ENCODE measurements around the gene NOTCH4. TPM values are rescaled to one million over a fixed set of nuclear protein-coding genes. Genes with fewer than 3 reads are reported as not detected.

Gene NOTCH4
- total RNA-seq, 3 donors from 2014 or later = 20.8 to 47.9 (median 23.8) TPM

DNA sequence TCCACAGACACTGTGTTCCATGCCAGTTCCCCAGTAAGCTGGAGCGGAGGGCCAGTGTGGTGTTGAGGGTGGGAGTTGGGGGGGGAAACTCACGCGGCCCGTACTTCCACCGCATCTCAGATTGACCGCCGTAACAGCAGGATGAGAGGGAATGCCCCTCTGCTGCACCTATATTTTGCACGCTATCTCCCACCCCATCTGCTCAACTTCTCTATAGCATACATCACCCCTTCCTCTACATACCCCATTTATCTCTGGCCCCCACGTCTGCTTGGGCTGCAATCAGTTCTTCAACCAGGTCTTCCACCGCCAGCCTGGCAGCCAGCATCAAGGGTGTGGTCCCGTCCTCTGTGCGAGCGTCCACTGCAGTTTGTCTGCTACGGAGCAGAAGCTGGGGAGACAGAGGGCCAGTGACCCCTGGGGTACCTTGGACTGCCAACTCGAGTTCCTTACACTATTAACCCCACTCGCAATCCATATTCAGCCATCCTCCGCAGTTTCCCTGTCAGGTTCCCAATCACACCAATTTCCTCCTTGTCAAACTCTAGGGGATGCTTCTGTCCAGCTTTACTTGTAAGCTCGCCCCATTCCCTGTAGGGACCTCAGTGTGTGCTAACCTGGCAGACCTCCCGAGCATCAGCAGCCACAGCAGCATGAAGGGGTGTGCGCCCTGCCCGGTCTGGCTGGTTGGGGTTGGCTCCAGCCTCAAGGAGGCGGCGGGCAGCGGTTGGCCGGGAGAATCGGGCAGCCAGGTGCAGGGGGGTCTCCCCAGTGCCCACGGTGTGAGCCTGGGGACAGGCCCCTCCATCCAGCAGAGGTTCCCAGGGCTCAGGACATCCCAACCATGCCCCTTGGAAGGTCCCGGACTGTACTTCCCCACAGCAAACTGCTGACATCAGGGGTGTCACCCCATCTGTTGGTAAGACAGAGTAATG lies 26.9 kb downstream of the NOTCH4 start:
- intact Hi-C loops (cut with DNase I; ENCODE audit: low total_unique reads) = no loop called here
- Histone ChIP-seq H3K27me3 (no peaks in the 10 kb centered on the region), H3K4me1 (peaks cover 3 to 6% of the 10 kb centered on the region in 2 donors), H3K9me3 (no peaks in the 10 kb centered on the region), H3K36me3 (no peaks in the 10 kb centered on the region), H3K27ac (peak overlapping the region; percentile 100), H3K4me3 (peak overlapping the region; percentile 73 to 92 (median 87))
- DNase-seq (ENCODE audit: low spot score in 2 of 2) = peak in 1 of 2 donors; percentile 56
- TF ChIP-seq, protein P1, sequence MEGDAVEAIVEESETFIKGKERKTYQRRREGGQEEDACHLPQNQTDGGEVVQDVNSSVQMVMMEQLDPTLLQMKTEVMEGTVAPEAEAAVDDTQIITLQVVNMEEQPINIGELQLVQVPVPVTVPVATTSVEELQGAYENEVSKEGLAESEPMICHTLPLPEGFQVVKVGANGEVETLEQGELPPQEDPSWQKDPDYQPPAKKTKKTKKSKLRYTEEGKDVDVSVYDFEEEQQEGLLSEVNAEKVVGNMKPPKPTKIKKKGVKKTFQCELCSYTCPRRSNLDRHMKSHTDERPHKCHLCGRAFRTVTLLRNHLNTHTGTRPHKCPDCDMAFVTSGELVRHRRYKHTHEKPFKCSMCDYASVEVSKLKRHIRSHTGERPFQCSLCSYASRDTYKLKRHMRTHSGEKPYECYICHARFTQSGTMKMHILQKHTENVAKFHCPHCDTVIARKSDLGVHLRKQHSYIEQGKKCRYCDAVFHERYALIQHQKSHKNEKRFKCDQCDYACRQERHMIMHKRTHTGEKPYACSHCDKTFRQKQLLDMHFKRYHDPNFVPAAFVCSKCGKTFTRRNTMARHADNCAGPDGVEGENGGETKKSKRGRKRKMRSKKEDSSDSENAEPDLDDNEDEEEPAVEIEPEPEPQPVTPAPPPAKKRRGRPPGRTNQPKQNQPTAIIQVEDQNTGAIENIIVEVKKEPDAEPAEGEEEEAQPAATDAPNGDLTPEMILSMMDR (IDR thresholded peaks at IDR 0.05) = peak in 1 of 3 donors; percentile 6
- no peak for TF ChIP-seq POLR2A (IDR thresholded peaks at IDR 0.05)

DNA sequence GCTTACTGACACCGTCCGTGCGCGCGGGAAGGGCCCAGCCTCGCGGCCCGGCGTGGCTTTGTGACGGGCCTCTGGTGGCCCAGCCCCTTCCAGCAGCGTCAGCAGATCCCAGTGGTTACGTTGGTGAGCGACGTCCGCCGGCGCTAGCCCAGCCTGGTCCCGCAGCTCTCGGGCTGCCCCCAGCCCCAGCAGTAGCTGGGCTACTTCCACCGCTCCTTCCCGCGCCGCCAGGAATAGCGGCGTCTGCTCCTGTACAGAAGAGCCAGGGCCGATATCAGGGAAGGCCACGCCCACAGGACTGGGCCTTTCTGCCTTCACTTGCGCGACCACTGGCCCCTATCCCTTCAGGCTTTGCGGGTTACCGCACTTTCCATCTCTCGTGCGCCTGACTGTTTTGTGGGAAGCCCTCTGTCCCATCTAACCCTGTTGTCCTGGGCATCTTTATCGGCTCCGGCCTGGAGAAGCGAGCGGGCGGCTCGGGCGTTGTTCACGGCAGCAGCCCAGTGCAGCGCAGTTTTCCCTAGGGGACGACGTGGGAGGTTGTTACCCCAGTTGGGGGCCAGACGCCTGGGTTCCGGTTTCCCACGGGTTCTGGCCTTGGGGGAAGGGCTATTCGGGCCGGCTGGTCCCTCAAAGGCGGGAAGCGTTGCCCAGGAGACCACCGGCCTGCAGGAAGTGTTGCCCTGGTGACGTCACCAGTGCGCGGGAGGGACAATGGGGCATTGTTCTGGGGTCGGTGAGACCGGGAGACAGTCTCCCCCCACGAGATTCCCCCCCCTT lies 27.8 kb downstream of the NOTCH4 start:
- no peaks in the 10 kb centered on the region for H3K27me3 ChIP-seq
- DNase-seq (ENCODE audit: low spot score in 2 of 2) = peak; percentile 91 to 98
- H3K4me3 ChIP-seq = peak overlapping the region; percentile 73 to 92 (median 87)
- H3K4me1 ChIP-seq = peaks cover 3 to 6% of the 10 kb centered on the region in 2 donors
- intact Hi-C loops (cut with DNase I; ENCODE audit: low total_unique reads) = no loop called here
- peak overlapping the region; percentile 100 for H3K27ac ChIP-seq
- no peaks in the 10 kb centered on the region for H3K9me3 ChIP-seq
- H3K36me3 ChIP-seq = no peaks in the 10 kb centered on the region
- TF ChIP-seq POLR2AphosphoS5 (IDR thresholded peaks at IDR 0.05) (peak; percentile 83 to 98 (median 97)), POLR2A (IDR thresholded peaks at IDR 0.05) (peak; percentile 98)
- TF ChIP-seq, protein P1 (IDR thresholded peaks at IDR 0.05) = no peak

DNA sequence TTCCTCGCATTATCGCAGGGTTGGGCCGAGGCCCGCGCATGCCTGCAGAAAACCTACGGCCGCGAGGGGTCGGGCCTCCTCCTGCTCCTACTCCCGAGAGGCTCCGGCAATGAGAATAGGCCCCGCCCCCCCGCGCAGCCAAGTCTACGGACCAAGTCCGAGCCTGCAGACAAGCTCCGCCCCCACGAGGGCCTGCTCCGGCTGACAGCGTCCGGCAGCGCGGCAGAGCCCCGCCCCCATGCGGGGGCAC lies 28.3 kb downstream of the NOTCH4 start:
- Histone ChIP-seq H3K9me3 (no peaks in the 10 kb centered on the region), H3K4me3 (peak overlapping the region; percentile 73 to 92 (median 87)), H3K4me1 (peaks cover 3 to 10% of the 10 kb centered on the region in 2 donors), H3K36me3 (no peaks in the 10 kb centered on the region), H3K27me3 (no peaks in the 10 kb centered on the region), H3K27ac (peak overlapping the region; percentile 100)
- peak; percentile 100 for DNase-seq (ENCODE audit: low spot score in 2 of 2)
- intact Hi-C loops (cut with DNase I; ENCODE audit: low total_unique reads) = no loop called here
- TF ChIP-seq, protein P1 (IDR thresholded peaks at IDR 0.05) = peak in 2 of 3 donors; percentile 45 to 58
- TF ChIP-seq POLR2A (IDR thresholded peaks at IDR 0.05) = no peak

DNA sequence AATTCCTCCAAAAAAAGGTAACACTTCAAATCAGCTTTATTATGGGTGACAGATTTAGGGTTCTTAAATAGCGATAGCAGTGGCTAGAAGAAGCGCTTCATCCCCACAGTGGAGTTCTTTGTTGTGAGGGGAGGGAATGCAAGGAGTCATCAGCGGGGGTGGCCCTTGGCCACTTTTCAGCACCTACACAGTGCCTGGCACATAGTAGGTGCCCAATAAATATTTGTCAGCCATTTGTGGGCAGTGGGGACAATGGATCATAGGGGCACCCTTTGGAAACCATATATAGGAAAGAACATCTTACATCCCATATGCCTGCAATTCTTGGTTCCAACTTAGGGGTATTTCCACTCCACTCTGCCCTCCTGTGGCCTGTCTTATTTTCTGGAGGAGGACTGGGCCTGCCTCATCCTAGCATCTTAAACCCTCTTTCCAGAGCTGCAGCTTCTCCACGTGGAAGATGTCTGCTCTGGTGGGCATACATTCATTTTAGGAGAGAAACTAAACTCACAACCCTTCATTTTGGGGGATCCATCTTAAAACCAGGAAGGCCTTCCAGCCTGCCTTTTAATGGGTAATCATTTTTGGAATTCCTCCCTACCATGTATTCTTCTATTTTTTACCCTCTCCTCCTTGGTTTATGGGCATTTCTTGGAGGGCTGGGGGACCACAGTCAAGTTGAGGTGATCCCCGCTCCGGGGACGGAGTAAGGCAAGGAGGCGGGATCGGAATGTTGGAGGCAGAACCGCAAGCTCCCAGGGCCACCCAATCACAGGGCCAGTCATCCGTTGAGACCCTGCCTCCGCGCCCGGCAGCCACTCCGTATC lies 28.8 kb downstream of the NOTCH4 start:
- peak in 1 of 2 donors; percentile 58 for DNase-seq (ENCODE audit: low spot score in 2 of 2)
- H3K27ac ChIP-seq = peak overlapping the region; percentile 100
- no peaks in the 10 kb centered on the region for H3K36me3 ChIP-seq
- intact Hi-C loops (cut with DNase I; ENCODE audit: low total_unique reads) = no loop called here
- H3K9me3 ChIP-seq = no peaks in the 10 kb centered on the region
- H3K27me3 ChIP-seq = no peaks in the 10 kb centered on the region
- peak overlapping the region; percentile 32 to 87 (median 58) for H3K4me3 ChIP-seq
- H3K4me1 ChIP-seq = peaks cover 3 to 12% of the 10 kb centered on the region in 2 donors
- TF ChIP-seq, protein P1 (IDR thresholded peaks at IDR 0.05) = peak; percentile 44 to 65 (median 58)
- TF ChIP-seq POLR2A (IDR thresholded peaks at IDR 0.05) (peak; percentile 75), POLR2AphosphoS5 (IDR thresholded peaks at IDR 0.05) (peak in 2 of 3 donors; percentile 47 to 92)
